ENCODE measurements around the gene FCN1. TPM values are rescaled to one million over a fixed set of nuclear protein-coding genes. Genes with fewer than 3 reads are reported as not detected.

Gene FCN1
- total and polyA plus RNA-seq, 9 of the 15 experiments (the other 6 are each of a cell fraction or from before 2014, with no cell fraction given), result not detected

- H3K27me3 ChIP-seq (ENCODE audit: control insufficient read depth in 2 of 2, insufficient read depth in 2 of 2, low read length in 2 of 2), result peaks cover 18 to 51% of the 10 kb centered on the region in 2 experiments
- H4K20me1 ChIP-seq (replicated peaks; ENCODE audit: control insufficient read depth, insufficient read depth, low read length), result 0 out of 2 replicates have a peak, but pooled peaks cover 6% of the 10 kb centered on the region
- BruUV-seq (replicated peaks), result no TSS peak
- DNase-seq (ENCODE audit: extremely low read depth in 1 of 4, low spot score in 3 of 4) (no peak), FAIRE-seq (no peak), ATAC-seq (no peak)
- CTCF ChIA-PET (ENCODE audit: low intra/inter-chr PET ratio), result no interaction called here
- no peaks in the 10 kb centered on the region for H3K9me1 ChIP-seq (ENCODE audit: control insufficient read depth, insufficient read depth, low read length)
- intact Hi-C loops (cut with micrococcal nuclease) (no loop called here), in situ Hi-C loops (cut with MboI) (no loop called here)
- no peak overlapping the region for H3K27ac ChIP-seq (ENCODE audit: extremely low read depth, low read depth, low read length)
- H3K4me1 ChIP-seq (replicated peaks in 1 of 2; ENCODE audit: control insufficient read depth in 2 of 2, insufficient read depth in 2 of 2, low read length in 2 of 2), result no peaks in the 10 kb centered on the region
- H3K79me2 ChIP-seq (ENCODE audit: control insufficient read depth, insufficient read depth, low read length), result no peaks in the 10 kb centered on the region
- no peaks in the 10 kb centered on the region for H3K9me3 ChIP-seq (replicated peaks; ENCODE audit: control insufficient read depth, insufficient read depth, low read depth, low read length)
- no peak overlapping the region for H2AFZ ChIP-seq (ENCODE audit: low read depth, low read length)
- no peak overlapping the region for H3K4me2 ChIP-seq (ENCODE audit: insufficient read depth, low read length)
- no peak overlapping the region for H3K4me3 ChIP-seq
- POLR2A ChIA-PET, result interaction anchor here (0.7 kb wide), 1 partner anchor 85 kb away, joined by 4 read pairs; no protein-coding TSS in a partner anchor
- WGBS (ENCODE audit: insufficient coverage, low coverage, missing lambda C conversion rate), result 1% methylated on average over 10 of the region's 10 CpGs
- H3K9ac ChIP-seq (ENCODE audit: insufficient read depth in 1 of 2, low read depth in 2 of 2, low read length in 2 of 2), result no peak overlapping the region
- no peaks in the 10 kb centered on the region for H3K36me3 ChIP-seq (ENCODE audit: control insufficient read depth, insufficient read depth, low read length)
- TF ChIP-seq FOXJ3 (CRISPR knock-in tag; IDR thresholded peaks at IDR 0.05) (no peak), RUNX1 (IDR thresholded peaks at IDR 0.05; ENCODE audit: low read depth) (no peak), GMEB1 (CRISPR knock-in tag; IDR thresholded peaks at IDR 0.05) (no peak), HNRNPH1 (optimal IDR thresholded peaks at IDR 0.05; ENCODE audit: low read depth, low read length) (no peak), HNRNPK (IDR thresholded peaks at IDR 0.05; ENCODE audit: low read depth, low read length, poor library complexity, severe bottlenecking) (no peak), ELF2 (CRISPR knock-in tag; IDR thresholded peaks at IDR 0.05) (no peak), NFE2 (IDR thresholded peaks at IDR 0.05; ENCODE audit: low read depth) (no peak), PML (IDR thresholded peaks at IDR 0.05; ENCODE audit: low read length) (no peak), ZBTB9 (CRISPR knock-in tag; IDR thresholded peaks at IDR 0.05) (no peak), NUFIP1 (IDR thresholded peaks at IDR 0.05; ENCODE audit: partially characterized antibody) (no peak), SMARCA4 (IDR thresholded peaks at IDR 0.05) (no peak), ZNF212 (CRISPR knock-in tag; IDR thresholded peaks at IDR 0.05) (no peak), BCOR (IDR thresholded peaks at IDR 0.05) (no peak), E2F4 (CRISPR knock-in tag; IDR thresholded peaks at IDR 0.05; ENCODE audit: low read depth) (no peak), KLF16 (IDR thresholded peaks at IDR 0.05) (no peak), NBN (IDR thresholded peaks at IDR 0.05; ENCODE audit: low read depth) (no peak)
Observed at GRCh38 chr9:134887219-134887618, 30.5 kb downstream of the FCN1 start.
